OCI-LY7 (cell line): ENCODE measurements around the gene CCDC192.

Experiments used
- EZH2phosphoT487 ChIP-seq: fragments of 200-600 bp; sonication (generic); IDR thresholded peaks from 2 replicates; pipeline ENCODE4 v1.6.1; 2018; ENCODE audit warnings: low read depth, borderline replicate concordance, mild to moderate bottlenecking, mixed run types, antibody characterized with exemption, low read length, moderate library complexity, mixed read lengths
- TF ChIP-seq, protein P1 (sequence below): fragments of 200-600 bp; sonication (generic); conservative IDR thresholded peaks from 2 replicates; pipeline ENCODE4 v1.5.1; 2014; ENCODE audit warnings: mild to moderate bottlenecking, antibody characterized with exemption, low read length, moderate library complexity, mixed read lengths

DNA sequence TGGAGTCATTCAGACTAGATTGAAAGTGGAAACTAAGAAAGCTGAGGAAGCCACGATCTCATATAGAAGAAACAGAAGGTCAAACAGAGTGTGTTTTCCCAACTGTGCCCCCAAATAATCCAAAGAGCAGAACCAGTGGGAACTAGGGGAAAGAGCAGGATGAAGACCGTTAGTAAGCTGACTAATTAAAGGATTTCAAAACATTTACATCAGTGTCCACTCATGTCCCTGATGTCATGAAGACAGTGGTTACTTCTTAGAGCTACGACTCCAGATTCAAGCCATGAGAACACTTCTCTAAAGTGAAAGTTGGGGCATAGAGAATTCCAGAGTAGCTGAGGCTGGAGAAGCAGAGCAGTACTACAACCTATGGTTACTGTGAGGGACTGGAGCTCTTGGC is 260.7 kb downstream of the CCDC192 start:
- TF ChIP-seq, protein P1, sequence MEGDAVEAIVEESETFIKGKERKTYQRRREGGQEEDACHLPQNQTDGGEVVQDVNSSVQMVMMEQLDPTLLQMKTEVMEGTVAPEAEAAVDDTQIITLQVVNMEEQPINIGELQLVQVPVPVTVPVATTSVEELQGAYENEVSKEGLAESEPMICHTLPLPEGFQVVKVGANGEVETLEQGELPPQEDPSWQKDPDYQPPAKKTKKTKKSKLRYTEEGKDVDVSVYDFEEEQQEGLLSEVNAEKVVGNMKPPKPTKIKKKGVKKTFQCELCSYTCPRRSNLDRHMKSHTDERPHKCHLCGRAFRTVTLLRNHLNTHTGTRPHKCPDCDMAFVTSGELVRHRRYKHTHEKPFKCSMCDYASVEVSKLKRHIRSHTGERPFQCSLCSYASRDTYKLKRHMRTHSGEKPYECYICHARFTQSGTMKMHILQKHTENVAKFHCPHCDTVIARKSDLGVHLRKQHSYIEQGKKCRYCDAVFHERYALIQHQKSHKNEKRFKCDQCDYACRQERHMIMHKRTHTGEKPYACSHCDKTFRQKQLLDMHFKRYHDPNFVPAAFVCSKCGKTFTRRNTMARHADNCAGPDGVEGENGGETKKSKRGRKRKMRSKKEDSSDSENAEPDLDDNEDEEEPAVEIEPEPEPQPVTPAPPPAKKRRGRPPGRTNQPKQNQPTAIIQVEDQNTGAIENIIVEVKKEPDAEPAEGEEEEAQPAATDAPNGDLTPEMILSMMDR, result no peak
- TF ChIP-seq EZH2phosphoT487, result no peak
